ENCODE measurements around the gene VKORC1L1.

The VKORC1L1 gene

GRCh38 chr7:65966146-65966545, 93.3 kb downstream of the VKORC1L1 start:
- ChIA-PET CTCF (interaction anchor here (2.0 kb wide), 1 partner anchor 14 kb away, joined by 5 read pairs; no protein-coding TSS in a partner anchor), POLR2A (no interaction called here)
- no peak for TF ChIP-seq CTCF (IDR thresholded peaks at IDR 0.05; ENCODE audit: control extremely low read depth, extremely low read depth, low read depth, missing control alignments)
- no peak for DNase-seq (ENCODE audit: extremely low spot score)

- DNase-seq (ENCODE audit: extremely low spot score), result no peak
- no peak for TF ChIP-seq CTCF (IDR thresholded peaks at IDR 0.05; ENCODE audit: control extremely low read depth, extremely low read depth, low read depth, missing control alignments)
- POLR2A ChIA-PET, result no interaction called here
- CTCF ChIA-PET, result no interaction called here
These were observed 94.7 kb downstream of the VKORC1L1 start for GRCh38 chr7:65967361-65968155.

GRCh38 chr7:65968256-65969185, 95.6 kb downstream of the VKORC1L1 start:
- no peak for DNase-seq (ENCODE audit: extremely low spot score)
- POLR2A ChIA-PET, result no interaction called here
- TF ChIP-seq CTCF (IDR thresholded peaks at IDR 0.05; ENCODE audit: control extremely low read depth, extremely low read depth, low read depth, missing control alignments), result no peak
- CTCF ChIA-PET, result interaction anchor here (1.1 to 1.5 kb wide), 3 partner anchors 12 to 128 kb away, joined by 3 to 5 read pairs (median 3); no protein-coding TSS in a partner anchor

- no peak for DNase-seq (ENCODE audit: extremely low spot score)
- ChIA-PET CTCF (no interaction called here), POLR2A (interaction anchor here (1.0 kb wide), 1 partner anchor 12 kb away, joined by 3 read pairs; no protein-coding TSS in a partner anchor)
These were observed 98.1 kb downstream of the VKORC1L1 start for GRCh38 chr7:65971021-65971420.

GRCh38 chr7:65972976-65973375, 100.1 kb downstream of the VKORC1L1 start:
- no peak for DNase-seq (ENCODE audit: extremely low spot score)
- ChIA-PET POLR2A (no interaction called here), CTCF (interaction anchor here (1.0 to 1.5 kb wide), 2 partner anchors 8 to 14 kb away, joined by 3 read pairs; no protein-coding TSS in a partner anchor)
- no peak for TF ChIP-seq CTCF (IDR thresholded peaks at IDR 0.05; ENCODE audit: control extremely low read depth, extremely low read depth, low read depth, missing control alignments)

More at GRCh38 chr7:65971021-65971420, 98.1 kb downstream of the VKORC1L1 start:
- no peak for TF ChIP-seq CTCF (IDR thresholded peaks at IDR 0.05; ENCODE audit: control extremely low read depth, extremely low read depth, low read depth, missing control alignments)

- POLR2A ChIA-PET, result no interaction called here
These were observed 101.4 kb downstream of the VKORC1L1 start for GRCh38 chr7:65974191-65974801.

More at GRCh38 chr7:65974191-65974801, 101.4 kb downstream of the VKORC1L1 start:
- DNase-seq (ENCODE audit: extremely low spot score), result no peak
- no peak for TF ChIP-seq CTCF (IDR thresholded peaks at IDR 0.05; ENCODE audit: control extremely low read depth, extremely low read depth, low read depth, missing control alignments)
- CTCF ChIA-PET, result interaction anchor here (1.5 kb wide), 1 partner anchor 7 kb away, joined by 3 read pairs; no protein-coding TSS in a partner anchor
